A673 (cell line): ENCODE results near the gene DPH5. TPM values are rescaled to one million over a fixed set of nuclear protein-coding genes. Genes with fewer than 3 reads are reported as not detected.

Experiments
- BruUV-seq: library from RNA; stranded (reverse); fragments of 400-500 nt; replicated peaks from 2 replicates; lab custom pipeline; 2021; lab: Mats Ljungman, UMichigan
- CTCF ChIA-PET: fragments of 300-600 bp; sonication (Branson Sonifier 250); formaldehyde crosslinking; loops from one replicate; lab custom pipeline; 2022; ENCODE audit warnings: antibody characterized with exemption; lab: Charles Lee
- POLR2A ChIA-PET: fragments of 300-600 bp; sonication (Branson Sonifier 250); formaldehyde crosslinking; loops from one replicate; lab custom pipeline; 2022; ENCODE audit warnings: antibody characterized with exemption; ENCODE audit not compliant: low non-redundant PET; lab: Charles Lee
- DNase-seq: peaks from one replicate; pipeline ENCODE4 v3.0.0-alpha.2; 2015; ENCODE audit warnings: low spot score
- H3K27ac ChIP-seq: fragments of 200-600 bp; sonication (generic); 2 replicates; pipeline ENCODE4 v1.5.1; 2016; ENCODE audit warnings: mixed run types, low read depth, mild to moderate bottlenecking, mixed read lengths, antibody characterized with exemption, low read length; ENCODE audit not compliant: poor library complexity, severe bottlenecking
- H3K27me3 ChIP-seq: fragments of 200-600 bp; sonication (generic); replicated peaks from 2 replicates; pipeline ENCODE4 v1.6.1; 2017; ENCODE audit warnings: mixed run types, low read depth, mild to moderate bottlenecking, mixed read lengths, antibody characterized with exemption, low read length; ENCODE audit not compliant: insufficient read depth, poor library complexity
- H3K36me3 ChIP-seq: fragments of 200-600 bp; sonication (generic); 2 replicates; pipeline ENCODE4 v1.6.1; 2016; ENCODE audit warnings: mixed run types, mild to moderate bottlenecking, mixed read lengths, antibody characterized with exemption, low read length; ENCODE audit not compliant: insufficient read depth, poor library complexity, severe bottlenecking
- H3K4me1 ChIP-seq: fragments of 200-600 bp; sonication (generic); 2 replicates; pipeline ENCODE4 v1.6.1; 2017; ENCODE audit warnings: mixed run types, mild to moderate bottlenecking, mixed read lengths, antibody characterized with exemption, low read length; ENCODE audit not compliant: insufficient read depth, poor library complexity, severe bottlenecking
- H3K4me3 ChIP-seq: fragments of 200-600 bp; sonication (generic); 2 replicates; pipeline ENCODE4 v1.5.1; 2016; ENCODE audit warnings: low read depth, mixed run types, mild to moderate bottlenecking, mixed read lengths, low read length; ENCODE audit not compliant: poor library complexity, severe bottlenecking
- H3K9me3 ChIP-seq: fragments of 200-600 bp; sonication (generic); 2 replicates; pipeline ENCODE4 v1.6.1; 2016; ENCODE audit warnings: mixed run types, low read depth, mild to moderate bottlenecking, mixed read lengths, antibody characterized with exemption, low read length; ENCODE audit not compliant: poor library complexity, severe bottlenecking
- CTCF ChIP-seq: fragments of 300-800, 200-600 bp; sonication (generic); conservative IDR thresholded peaks from 2 replicates; pipeline ENCODE4 v1.5.1; 2017; ENCODE audit warnings: low read depth, mild to moderate bottlenecking, antibody characterized with exemption, low read length, moderate library complexity, mixed read lengths
- EZH2 ChIP-seq: fragments of 200-600 bp; sonication (generic); IDR thresholded peaks from 2 replicates; pipeline ENCODE4 v1.6.1; 2017; ENCODE audit warnings: borderline replicate concordance, low read depth, mild to moderate bottlenecking, mixed read lengths, antibody characterized with exemption, low read length; ENCODE audit not compliant: poor library complexity, severe bottlenecking
- intact Hi-C: fragments of 100-400 bp; cut with micrococcal nuclease; formaldehyde crosslinking; loops from one replicate; pipeline ENCODE4 v1.10.0; 2022; ENCODE audit not compliant: unreplicated experiment
- total RNA-seq: library from RNA; stranded (reverse); gene quantifications from 2 replicates; pipeline ENCODE4 v1.2.3, GENCODE V29; 2021

Gene DPH5
- total RNA-seq, 1 experiment from 2014 or later, result 50.5 TPM

GRCh38 chr1:101000131-101000873 is 25.3 kb downstream of the DPH5 start:
- H3K27me3 ChIP-seq, result no peaks in the 10 kb centered on the region
- CTCF ChIA-PET, result no interaction called here
- POLR2A ChIA-PET, result no interaction called here
- H3K9me3 ChIP-seq, result no peaks in the 10 kb centered on the region
- H3K27ac ChIP-seq, result no peak overlapping the region
- intact Hi-C loops, result no loop called here
- H3K4me3 ChIP-seq, result no peak overlapping the region
- no peak for DNase-seq
- TF ChIP-seq CTCF (no peak), EZH2 (no peak)
- BruUV-seq, result no TSS peak
- peaks cover 21% of the 10 kb centered on the region for H3K4me1 ChIP-seq
- no peaks in the 10 kb centered on the region for H3K36me3 ChIP-seq

GRCh38 chr1:100998426-100998825 is 27.2 kb downstream of the DPH5 start:
- TF ChIP-seq CTCF (no peak), EZH2 (no peak)
- no peak overlapping the region for H3K27ac ChIP-seq
- no peaks in the 10 kb centered on the region for H3K27me3 ChIP-seq
- POLR2A ChIA-PET, result no interaction called here
- H3K9me3 ChIP-seq, result no peaks in the 10 kb centered on the region
- DNase-seq, result no peak
- no TSS peak for BruUV-seq
- CTCF ChIA-PET, result no interaction called here
- H3K36me3 ChIP-seq, result no peaks in the 10 kb centered on the region
- H3K4me1 ChIP-seq, result peaks cover 9% of the 10 kb centered on the region
- no peak overlapping the region for H3K4me3 ChIP-seq
- intact Hi-C loops, result no loop called here

- BruUV-seq, result no TSS peak
- no peaks in the 10 kb centered on the region for H3K9me3 ChIP-seq
- no peaks in the 10 kb centered on the region for H3K27me3 ChIP-seq
- TF ChIP-seq EZH2 (no peak), CTCF (no peak)
- ChIA-PET POLR2A (no interaction called here), CTCF (no interaction called here)
- intact Hi-C loops, result no loop called here
- no peak overlapping the region for H3K27ac ChIP-seq
- H3K36me3 ChIP-seq, result no peaks in the 10 kb centered on the region
- no peak overlapping the region for H3K4me3 ChIP-seq
- no peaks in the 10 kb centered on the region for H3K4me1 ChIP-seq
- DNase-seq, result no peak
Measured at GRCh38 chr1:100995198-100995988, 30.2 kb downstream of the DPH5 start.
